ENCODE data around the gene NUDT13. TPM values are rescaled to one million over a fixed set of nuclear protein-coding genes. Genes with fewer than 3 reads are reported as not detected.
A peak's percentile ranks its signal among the peaks of the same experiment; 100 is the strongest.
"Not testable (repeated sequence)": the region's sequence is repeated elsewhere in the genome, so short reads cannot be mapped to it uniquely, and the experiment has no call there.

NUDT13 gene
- total RNA-seq, 1 experiment from 2014 or later: 0.50 TPM

DNA sequence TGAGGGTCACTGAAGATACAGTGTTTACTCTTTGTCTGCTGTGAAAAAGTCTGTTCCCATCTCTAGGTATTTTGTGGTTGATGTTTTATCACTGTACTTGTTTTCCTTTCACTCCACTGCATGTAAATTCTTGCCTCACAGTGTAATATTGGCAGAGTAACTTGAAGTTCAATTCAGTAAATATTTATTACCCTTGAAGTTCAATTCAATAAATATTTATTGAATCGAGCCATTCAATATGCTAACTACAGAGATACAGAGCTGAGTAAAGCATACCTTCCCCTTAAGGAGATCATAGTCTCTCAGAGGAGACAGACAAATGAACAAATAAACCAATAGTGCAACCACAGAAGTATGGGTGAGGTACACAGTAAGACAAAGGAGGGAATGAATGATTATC, 9.2 kb downstream of the NUDT13 start:
- no peak overlapping the region for H3K27ac ChIP-seq
- no peak for DNase-seq (ENCODE audit: low read depth in 1 of 2, low spot score in 2 of 2)
- H3K27me3 ChIP-seq (replicated peaks): no peaks in the 10 kb centered on the region
- H3K36me3 ChIP-seq: peaks cover 22% of the 10 kb centered on the region
- no peak overlapping the region for H3K4me3 ChIP-seq
- peaks cover 11% of the 10 kb centered on the region for H3K4me1 ChIP-seq (replicated peaks)
- no peaks in the 10 kb centered on the region for H3K9me3 ChIP-seq (replicated peaks)

GRCh38 chr10:73119952-73120351, 9.7 kb downstream of the NUDT13 start:
- Histone ChIP-seq H3K27me3 (replicated peaks) (no peaks in the 10 kb centered on the region), H3K9me3 (replicated peaks) (no peaks in the 10 kb centered on the region), H3K4me3 (no peak overlapping the region), H3K4me1 (replicated peaks) (peaks cover 11% of the 10 kb centered on the region), H3K36me3 (peaks cover 22% of the 10 kb centered on the region), H3K27ac (no peak overlapping the region)
- no peak for DNase-seq (ENCODE audit: low read depth in 1 of 2, low spot score in 2 of 2)

DNA sequence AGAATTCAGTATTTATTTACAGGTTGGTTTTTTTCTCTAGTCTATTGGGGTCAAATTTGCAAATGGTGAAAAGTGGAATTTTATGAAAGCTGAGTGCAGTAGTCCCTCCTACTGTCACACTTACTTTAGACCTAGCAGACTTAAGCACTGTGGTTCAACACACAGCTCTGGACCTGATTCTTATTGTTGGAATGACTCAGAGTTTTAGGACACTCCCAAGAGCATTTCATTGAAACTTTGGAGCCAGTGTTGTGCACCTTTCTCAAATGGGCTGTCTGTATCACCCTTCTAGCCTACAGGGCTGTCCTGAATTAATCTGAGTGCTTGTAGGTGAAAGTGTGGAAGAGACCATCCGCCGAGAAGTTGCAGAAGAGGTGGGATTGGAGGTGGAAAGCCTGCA, 16.1 kb downstream of the NUDT13 start:
- Histone ChIP-seq H3K4me1 (replicated peaks) (no peaks in the 10 kb centered on the region), H3K27me3 (replicated peaks) (no peaks in the 10 kb centered on the region), H3K27ac (no peak overlapping the region), H3K4me3 (no peak overlapping the region), H3K36me3 (peaks cover 46% of the 10 kb centered on the region), H3K9me3 (replicated peaks) (no peaks in the 10 kb centered on the region)
- no peak for DNase-seq (ENCODE audit: low read depth in 1 of 2, low spot score in 2 of 2)

DNA sequence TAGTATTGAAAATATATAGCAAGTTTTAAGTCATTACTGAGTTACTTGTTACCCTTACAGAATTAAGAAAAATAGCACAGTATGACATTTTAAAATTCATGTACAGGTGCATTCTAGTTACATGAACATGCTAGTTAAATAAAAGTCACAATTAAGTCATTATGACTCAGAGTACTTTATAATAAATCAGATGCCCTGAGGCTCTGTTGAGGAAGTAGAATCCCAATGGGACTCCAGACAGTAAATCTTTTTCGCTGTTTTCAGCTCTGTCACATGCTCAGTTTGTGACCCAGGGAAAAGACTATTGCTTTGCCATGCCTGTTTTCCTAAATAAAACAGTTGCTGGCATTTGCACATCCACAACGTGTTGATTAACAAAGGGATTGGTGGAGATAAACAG, 21.0 kb downstream of the NUDT13 start:
- Histone ChIP-seq H3K27me3 (replicated peaks) (no peaks in the 10 kb centered on the region), H3K4me1 (replicated peaks) (no peaks in the 10 kb centered on the region), H3K9me3 (replicated peaks) (0 out of 2 replicates have a peak, but pooled peaks cover 2% of the 10 kb centered on the region), H3K27ac (no peak overlapping the region), H3K4me3 (no peak overlapping the region), H3K36me3 (peaks cover 69% of the 10 kb centered on the region)
- DNase-seq (ENCODE audit: low read depth in 1 of 2, low spot score in 2 of 2): no peak

DNA sequence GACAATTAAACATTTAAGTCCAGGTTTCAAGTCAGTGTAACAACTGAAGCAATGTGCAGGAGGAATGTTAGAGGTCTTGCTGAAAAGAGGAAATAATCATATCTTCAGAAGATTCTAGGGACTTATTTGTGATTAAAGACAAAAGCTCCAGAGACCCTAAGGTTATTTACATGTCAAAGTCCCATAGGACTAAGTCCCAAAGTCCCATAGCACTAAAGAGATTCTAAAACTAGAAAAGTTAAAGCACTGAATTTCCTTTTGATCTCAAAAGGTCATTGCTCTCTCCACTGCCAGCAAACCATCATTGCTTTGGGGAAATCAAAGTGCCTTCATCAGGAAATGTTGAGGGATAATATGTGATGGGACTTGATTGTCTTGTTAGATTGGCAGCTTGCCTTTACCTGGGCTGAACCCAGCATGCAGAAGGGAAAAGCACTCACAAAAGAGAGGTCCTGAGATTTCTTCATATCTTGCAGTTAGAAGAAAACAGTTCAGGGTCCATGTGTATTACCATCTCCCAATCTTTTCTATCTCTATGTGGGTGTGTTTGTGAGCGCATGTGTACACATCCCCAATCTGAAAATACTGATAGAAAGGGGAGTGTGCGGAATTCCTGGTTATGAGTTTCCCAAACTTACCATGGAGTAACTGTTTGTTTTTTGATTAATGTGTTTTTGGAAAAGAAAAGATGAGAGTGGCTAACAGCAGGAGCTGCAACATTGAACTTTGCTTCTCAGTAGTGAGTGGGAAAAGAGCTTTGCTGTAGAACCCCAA, 21.8 kb downstream of the NUDT13 start:
- DNase-seq (ENCODE audit: low read depth in 1 of 2, low spot score in 2 of 2): no peak
- no peaks in the 10 kb centered on the region for H3K4me1 ChIP-seq (replicated peaks)
- H3K36me3 ChIP-seq: peaks cover 67% of the 10 kb centered on the region
- H3K9me3 ChIP-seq (replicated peaks): 0 out of 2 replicates have a peak, but pooled peaks cover 2% of the 10 kb centered on the region
- H3K27ac ChIP-seq: no peak overlapping the region
- no peaks in the 10 kb centered on the region for H3K27me3 ChIP-seq (replicated peaks)
- H3K4me3 ChIP-seq: no peak overlapping the region

- Histone ChIP-seq H3K9me3 (replicated peaks) (0 out of 2 replicates have a peak, but pooled peaks cover 2% of the 10 kb centered on the region), H3K27ac (no peak overlapping the region), H3K36me3 (peaks cover 82% of the 10 kb centered on the region), H3K4me3 (no peak overlapping the region), H3K4me1 (replicated peaks) (no peaks in the 10 kb centered on the region), H3K27me3 (replicated peaks) (no peaks in the 10 kb centered on the region)
- DNase-seq (ENCODE audit: low read depth in 1 of 2, low spot score in 2 of 2): no peak
Measured at GRCh38 chr10:73134727-73135126, 24.5 kb downstream of the NUDT13 start.

DNA sequence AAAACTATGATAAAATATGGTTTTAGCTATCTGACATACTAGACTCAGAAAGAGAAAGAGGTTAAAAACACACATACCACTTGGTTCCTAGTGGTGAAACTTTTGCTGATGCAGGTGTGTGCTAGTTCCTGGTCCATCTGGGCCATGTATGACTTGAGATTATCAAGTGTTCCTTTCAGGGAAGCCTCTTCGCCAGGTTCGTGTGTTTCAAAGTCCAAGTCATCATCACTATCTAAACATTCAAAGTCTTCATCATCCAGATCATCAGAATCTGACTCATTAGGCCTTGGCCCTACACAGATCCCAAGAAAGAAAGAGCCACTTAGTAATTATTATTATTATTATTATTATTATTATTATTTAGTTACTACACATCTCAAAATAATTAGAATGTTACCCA, 26.4 kb downstream of the NUDT13 start:
- peaks cover 79% of the 10 kb centered on the region for H3K36me3 ChIP-seq
- no peaks in the 10 kb centered on the region for H3K27me3 ChIP-seq (replicated peaks)
- 0 out of 2 replicates have a peak, but pooled peaks cover 2% of the 10 kb centered on the region for H3K9me3 ChIP-seq (replicated peaks)
- H3K27ac ChIP-seq: no peak overlapping the region
- DNase-seq (ENCODE audit: low read depth in 1 of 2, low spot score in 2 of 2): no peak
- H3K4me3 ChIP-seq: no peak overlapping the region
- H3K4me1 ChIP-seq (replicated peaks): no peaks in the 10 kb centered on the region

- no peaks in the 10 kb centered on the region for H3K4me1 ChIP-seq (replicated peaks)
- H3K36me3 ChIP-seq: peaks cover 79% of the 10 kb centered on the region
- no peak overlapping the region for H3K4me3 ChIP-seq
- no peak for DNase-seq (ENCODE audit: low read depth in 1 of 2, low spot score in 2 of 2)
- no peak overlapping the region for H3K27ac ChIP-seq
- H3K27me3 ChIP-seq (replicated peaks): no peaks in the 10 kb centered on the region
- no peaks in the 10 kb centered on the region for H3K9me3 ChIP-seq (replicated peaks)
Measured at GRCh38 chr10:73139251-73139650, 29.0 kb downstream of the NUDT13 start.

- no peaks in the 10 kb centered on the region for H3K4me1 ChIP-seq (replicated peaks)
- peaks cover 76% of the 10 kb centered on the region for H3K36me3 ChIP-seq
- H3K27me3 ChIP-seq (replicated peaks): no peaks in the 10 kb centered on the region
- no peak overlapping the region for H3K4me3 ChIP-seq
- no peak overlapping the region for H3K27ac ChIP-seq
- no peak for DNase-seq (ENCODE audit: low read depth in 1 of 2, low spot score in 2 of 2)
- H3K9me3 ChIP-seq (replicated peaks): no peaks in the 10 kb centered on the region
Measured at GRCh38 chr10:73141603-73142002, 31.3 kb downstream of the NUDT13 start.

DNA sequence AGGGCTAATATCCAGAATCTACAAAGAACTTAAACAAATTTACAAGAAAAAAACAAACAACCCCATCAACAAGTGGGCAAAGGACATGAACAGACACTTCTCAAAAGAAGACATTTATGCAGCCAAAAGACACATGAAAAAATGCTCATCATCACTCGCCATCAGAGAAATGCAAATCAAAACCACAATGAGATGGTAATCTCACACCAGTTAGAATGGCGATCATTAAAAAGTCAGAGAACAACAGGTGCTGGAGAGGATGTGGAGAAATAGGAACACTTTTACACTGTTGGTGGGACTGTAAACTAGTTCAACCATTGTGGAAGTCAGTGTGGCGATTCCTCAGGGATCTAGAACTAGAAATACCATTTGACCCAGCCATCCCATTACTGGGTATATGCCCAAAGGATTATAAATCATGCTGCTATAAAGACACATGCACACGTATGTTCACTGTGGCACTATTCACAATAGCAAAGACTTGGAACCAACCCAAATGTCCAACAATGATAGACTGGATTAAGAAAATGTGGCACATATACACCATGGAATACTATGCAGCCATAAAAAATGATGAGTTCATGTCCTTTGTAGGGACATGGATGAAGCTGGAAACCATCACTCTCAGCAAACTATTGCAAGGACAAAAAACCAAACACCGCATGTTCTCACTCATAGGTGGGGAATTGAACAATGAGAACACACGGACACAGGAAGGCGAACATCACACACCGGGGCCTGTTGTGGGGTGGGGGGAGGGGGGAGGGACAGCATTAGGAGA, 40.6 kb downstream of the NUDT13 start:
- not testable (repeated sequence) for H3K9me3 ChIP-seq (replicated peaks); DNase-seq (ENCODE audit: low read depth in 1 of 2, low spot score in 2 of 2); H3K27me3 ChIP-seq (replicated peaks); H3K4me3 ChIP-seq; H3K4me1 ChIP-seq (replicated peaks); H3K27ac ChIP-seq
- peaks cover 66% of the 10 kb centered on the region for H3K36me3 ChIP-seq

DNA sequence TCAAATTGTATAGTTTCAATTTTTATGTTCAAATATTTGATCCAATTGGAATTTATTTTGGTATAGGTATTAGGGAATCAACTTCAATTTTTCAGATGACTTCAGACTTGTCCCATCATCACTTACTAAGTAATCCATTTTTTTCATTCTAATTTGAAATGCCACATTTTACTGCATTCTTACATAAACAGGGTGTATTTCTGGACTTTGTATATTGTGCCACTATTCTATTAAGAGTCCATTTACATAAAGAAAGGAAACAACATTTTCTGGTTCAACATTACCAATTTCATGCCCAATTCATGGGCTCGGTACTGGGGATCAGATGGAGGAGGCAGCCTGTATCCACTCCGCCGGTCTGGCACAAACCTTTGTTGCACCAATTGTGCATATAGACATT, 41.8 kb downstream of the NUDT13 start:
- peaks cover 70% of the 10 kb centered on the region for H3K36me3 ChIP-seq
- H3K4me3 ChIP-seq: no peak overlapping the region
- no peak overlapping the region for H3K27ac ChIP-seq
- DNase-seq (ENCODE audit: low read depth in 1 of 2, low spot score in 2 of 2): no peak
- no peaks in the 10 kb centered on the region for H3K4me1 ChIP-seq (replicated peaks)
- no peaks in the 10 kb centered on the region for H3K27me3 ChIP-seq (replicated peaks)
- H3K9me3 ChIP-seq (replicated peaks): no peaks in the 10 kb centered on the region

DNA sequence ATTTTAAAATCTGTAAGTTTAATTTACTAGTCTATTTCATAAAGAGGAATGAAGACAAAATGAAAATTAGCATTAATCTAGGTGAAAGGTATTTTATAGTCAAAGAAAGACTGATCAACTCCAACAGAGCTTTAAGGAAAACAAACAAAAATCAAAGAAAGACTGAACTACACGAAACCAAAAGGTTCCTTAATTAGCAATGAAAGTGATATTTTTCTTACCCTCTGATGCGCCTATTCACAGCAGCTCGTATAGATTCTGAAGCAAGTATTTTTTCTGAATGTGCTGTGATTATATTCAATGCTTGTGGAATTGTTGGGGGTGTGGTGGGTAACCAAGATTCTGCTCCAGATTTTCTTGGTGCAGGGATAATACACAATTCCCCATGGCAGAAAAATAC, 45.8 kb downstream of the NUDT13 start:
- peaks cover 66% of the 10 kb centered on the region for H3K36me3 ChIP-seq
- H3K4me3 ChIP-seq: no peak overlapping the region
- H3K27ac ChIP-seq: no peak overlapping the region
- no peaks in the 10 kb centered on the region for H3K4me1 ChIP-seq (replicated peaks)
- H3K27me3 ChIP-seq (replicated peaks): no peaks in the 10 kb centered on the region
- DNase-seq (ENCODE audit: low read depth in 1 of 2, low spot score in 2 of 2): no peak
- no peaks in the 10 kb centered on the region for H3K9me3 ChIP-seq (replicated peaks)

- DNase-seq (ENCODE audit: low read depth in 1 of 2, low spot score in 2 of 2): peak in 1 of 2 experiments; percentile 42
- Histone ChIP-seq H3K27me3 (replicated peaks) (no peaks in the 10 kb centered on the region), H3K9me3 (replicated peaks) (0 out of 2 replicates have a peak, but pooled peaks cover 4% of the 10 kb centered on the region), H3K27ac (no peak overlapping the region), H3K4me3 (no peak overlapping the region), H3K4me1 (replicated peaks) (no peaks in the 10 kb centered on the region), H3K36me3 (peaks cover 71% of the 10 kb centered on the region)
Measured at GRCh38 chr10:73159038-73159648, 48.9 kb downstream of the NUDT13 start.

GRCh38 chr10:73161079-73161478, 50.8 kb downstream of the NUDT13 start:
- H3K27me3 ChIP-seq (replicated peaks): no peaks in the 10 kb centered on the region
- H3K4me1 ChIP-seq (replicated peaks): no peaks in the 10 kb centered on the region
- H3K9me3 ChIP-seq (replicated peaks): 0 out of 2 replicates have a peak, but pooled peaks cover 4% of the 10 kb centered on the region
- H3K27ac ChIP-seq: no peak overlapping the region
- no peak for DNase-seq (ENCODE audit: low read depth in 1 of 2, low spot score in 2 of 2)
- H3K36me3 ChIP-seq: peaks cover 63% of the 10 kb centered on the region
- H3K4me3 ChIP-seq: no peak overlapping the region

Measured in SJSA1 (cell line).